DOHH2 (cell line): ENCODE data around the gene CACNG7.

Experiments
- H3F3A ChIP-seq: fragments of 200-600 bp; sonication (generic), shearing (Covaris generic); 2 replicates; pipeline ENCODE4 v1.6.0; 2016; ENCODE audit warnings: antibody characterized with exemption, mild to moderate bottlenecking; ENCODE audit not compliant: control insufficient read depth, insufficient read depth
- H3K27ac ChIP-seq: fragments of 200-600 bp; sonication (generic); 2 replicates; pipeline ENCODE4 v1.5.1; 2014; ENCODE audit warnings: low read depth, mild to moderate bottlenecking, low read length, moderate library complexity
- H3K27me3 ChIP-seq: fragments of 200-600 bp; sonication (generic); 2 replicates; pipeline ENCODE4 v1.6.1; 2014; ENCODE audit warnings: mild to moderate bottlenecking, low read length, mixed read lengths; ENCODE audit not compliant: control insufficient read depth
- H3K36me3 ChIP-seq: fragments of 200-600 bp; sonication (generic); 2 replicates; pipeline ENCODE4 v1.6.1; 2014; ENCODE audit warnings: mild to moderate bottlenecking, low read length, moderate library complexity, mixed read lengths; ENCODE audit not compliant: control insufficient read depth
- H3K4me1 ChIP-seq: fragments of 200-600 bp; sonication (generic); 2 replicates; pipeline ENCODE4 v1.6.1; 2014; ENCODE audit warnings: mild to moderate bottlenecking, low read length, mixed read lengths; ENCODE audit not compliant: control insufficient read depth
- H3K4me2 ChIP-seq: fragments of 200-600 bp; sonication (generic); 2 replicates; pipeline ENCODE4 v1.6.0; 2014; ENCODE audit warnings: mild to moderate bottlenecking, low read length, moderate library complexity
- H3K4me3 ChIP-seq: fragments of 200-600 bp; sonication (generic); 2 replicates; pipeline ENCODE4 v1.5.1; 2014; ENCODE audit warnings: mild to moderate bottlenecking, low read length, mixed read lengths
- H3K79me2 ChIP-seq: fragments of 200-600 bp; sonication (generic); 2 replicates; pipeline ENCODE4 v1.6.1; 2014; ENCODE audit warnings: mild to moderate bottlenecking, low read length, mixed read lengths; ENCODE audit not compliant: control insufficient read depth
- H3K9me2 ChIP-seq: fragments of 200-600 bp; sonication (generic); replicated peaks from 2 replicates; pipeline ENCODE4 v1.6.1; 2014; ENCODE audit warnings: mild to moderate bottlenecking, low read length, mixed read lengths; ENCODE audit not compliant: control insufficient read depth
- H3K9me3 ChIP-seq: fragments of 200-600 bp; sonication (generic); 2 replicates; pipeline ENCODE4 v1.6.1; 2014; ENCODE audit warnings: antibody characterized with exemption, low read length, mixed read lengths; ENCODE audit not compliant: control insufficient read depth, insufficient read depth
- H4K20me1 ChIP-seq: fragments of 200-600 bp; sonication (generic); 2 replicates; pipeline ENCODE4 v1.6.0; 2014; ENCODE audit warnings: low read depth, mild to moderate bottlenecking, antibody characterized with exemption, low read length, moderate library complexity; ENCODE audit not compliant: control insufficient read depth, insufficient read depth
- EZH2phosphoT487 ChIP-seq: fragments of 200-600 bp; sonication (generic); IDR thresholded peaks from 2 replicates; pipeline ENCODE4 v1.6.1; 2017; ENCODE audit warnings: borderline replicate concordance, mild to moderate bottlenecking, antibody characterized with exemption, low read length, moderate library complexity, mixed read lengths
- TF ChIP-seq, protein P1 (sequence below): fragments of 200-600 bp; sonication (generic); IDR thresholded peaks from one replicate; pipeline ENCODE4 v1.5.1; 2014; ENCODE audit warnings: antibody characterized with exemption, mild to moderate bottlenecking, low read depth, low read length; ENCODE audit not compliant: poor library complexity, severe bottlenecking

Gene CACNG7

DNA sequence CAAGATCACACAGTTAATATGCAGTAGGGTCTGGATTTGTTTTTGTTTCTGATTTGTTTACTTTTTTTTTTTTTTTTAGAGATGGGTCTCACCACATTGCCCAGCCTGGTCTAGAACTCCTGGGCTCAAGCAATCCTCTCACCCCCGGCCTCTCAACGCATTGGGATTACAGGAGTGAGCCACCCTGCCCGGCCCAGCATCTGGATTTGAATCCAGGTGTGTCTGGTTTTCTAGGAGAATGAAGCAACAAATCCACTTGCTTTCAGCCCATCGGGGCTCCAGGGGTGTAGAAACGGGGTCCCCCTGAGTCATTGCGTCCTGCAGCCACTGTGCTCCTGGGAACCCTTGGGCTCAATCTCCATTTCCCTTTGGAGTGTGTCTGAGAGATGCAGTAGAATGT, 60.3 kb downstream of the CACNG7 start:
- no peaks in the 10 kb centered on the region for H3K9me3 ChIP-seq
- no peaks in the 10 kb centered on the region for H3F3A ChIP-seq
- H3K4me3 ChIP-seq: no peak overlapping the region
- H3K79me2 ChIP-seq: no peaks in the 10 kb centered on the region
- H3K36me3 ChIP-seq: no peaks in the 10 kb centered on the region
- no peaks in the 10 kb centered on the region for H3K4me1 ChIP-seq
- no peak overlapping the region for H3K27ac ChIP-seq
- H3K9me2 ChIP-seq: no peaks in the 10 kb centered on the region
- H3K4me2 ChIP-seq: no peak overlapping the region
- no peak for TF ChIP-seq EZH2phosphoT487
- TF ChIP-seq, protein P1, sequence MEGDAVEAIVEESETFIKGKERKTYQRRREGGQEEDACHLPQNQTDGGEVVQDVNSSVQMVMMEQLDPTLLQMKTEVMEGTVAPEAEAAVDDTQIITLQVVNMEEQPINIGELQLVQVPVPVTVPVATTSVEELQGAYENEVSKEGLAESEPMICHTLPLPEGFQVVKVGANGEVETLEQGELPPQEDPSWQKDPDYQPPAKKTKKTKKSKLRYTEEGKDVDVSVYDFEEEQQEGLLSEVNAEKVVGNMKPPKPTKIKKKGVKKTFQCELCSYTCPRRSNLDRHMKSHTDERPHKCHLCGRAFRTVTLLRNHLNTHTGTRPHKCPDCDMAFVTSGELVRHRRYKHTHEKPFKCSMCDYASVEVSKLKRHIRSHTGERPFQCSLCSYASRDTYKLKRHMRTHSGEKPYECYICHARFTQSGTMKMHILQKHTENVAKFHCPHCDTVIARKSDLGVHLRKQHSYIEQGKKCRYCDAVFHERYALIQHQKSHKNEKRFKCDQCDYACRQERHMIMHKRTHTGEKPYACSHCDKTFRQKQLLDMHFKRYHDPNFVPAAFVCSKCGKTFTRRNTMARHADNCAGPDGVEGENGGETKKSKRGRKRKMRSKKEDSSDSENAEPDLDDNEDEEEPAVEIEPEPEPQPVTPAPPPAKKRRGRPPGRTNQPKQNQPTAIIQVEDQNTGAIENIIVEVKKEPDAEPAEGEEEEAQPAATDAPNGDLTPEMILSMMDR: no peak
- no peaks in the 10 kb centered on the region for H3K27me3 ChIP-seq
- no peaks in the 10 kb centered on the region for H4K20me1 ChIP-seq

DNA sequence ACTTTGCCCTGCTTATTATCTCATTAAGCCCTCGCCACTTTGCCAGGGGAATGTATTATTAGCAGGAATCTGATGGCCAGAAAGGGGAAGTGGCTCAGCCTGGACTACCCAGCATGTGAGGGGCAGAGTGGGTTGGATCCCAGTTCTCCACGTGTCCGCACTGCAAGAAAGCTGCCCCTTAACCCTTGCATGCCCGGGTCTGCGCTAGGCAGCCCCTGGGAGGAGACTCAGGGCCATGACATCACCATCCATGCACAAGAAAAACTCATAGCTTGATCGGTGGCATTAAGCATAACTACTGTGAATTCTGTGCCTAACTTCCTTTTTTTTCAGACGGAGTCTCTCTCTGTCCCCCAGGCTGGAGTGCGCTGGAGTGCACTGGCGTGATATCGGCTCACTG, 62.6 kb downstream of the CACNG7 start:
- Histone ChIP-seq H4K20me1 (no peaks in the 10 kb centered on the region), H3K4me2 (no peak overlapping the region), H3K4me1 (no peaks in the 10 kb centered on the region), H3K36me3 (no peaks in the 10 kb centered on the region), H3K9me3 (no peaks in the 10 kb centered on the region), H3K27me3 (no peaks in the 10 kb centered on the region), H3K4me3 (no peak overlapping the region), H3K79me2 (no peaks in the 10 kb centered on the region), H3K27ac (no peak overlapping the region), H3K9me2 (no peaks in the 10 kb centered on the region), H3F3A (no peaks in the 10 kb centered on the region)
- TF ChIP-seq, protein P1: no peak
- no peak for TF ChIP-seq EZH2phosphoT487

DNA sequence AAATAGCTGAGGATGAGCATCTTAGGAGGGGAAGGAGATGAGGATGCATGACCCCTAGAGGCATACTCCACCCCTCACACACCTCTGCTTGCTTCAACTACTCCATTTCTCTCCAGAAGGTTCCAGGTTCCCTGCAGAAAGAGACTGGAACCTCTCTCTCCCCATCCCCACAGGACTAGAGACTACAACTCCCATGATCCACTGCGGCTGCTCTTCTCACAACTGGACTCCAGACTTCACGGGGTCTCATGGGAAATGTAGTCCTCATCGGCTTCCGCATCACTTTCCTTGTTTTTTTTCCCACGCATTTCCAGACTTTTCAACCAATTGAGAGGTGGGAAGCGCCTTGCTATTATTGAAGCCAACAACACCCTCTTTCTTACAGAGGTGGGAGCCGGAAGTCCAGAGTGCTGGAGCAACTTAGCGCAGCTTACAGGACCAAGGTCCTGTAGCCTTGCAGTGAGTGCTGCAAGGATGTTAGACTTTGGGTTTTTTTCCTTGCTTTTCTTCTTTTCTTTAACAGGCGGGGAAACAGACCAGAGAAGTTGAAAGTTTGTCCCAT, 68.4 kb downstream of the CACNG7 start:
- H3K27me3 ChIP-seq: no peaks in the 10 kb centered on the region
- H3K4me3 ChIP-seq: peak overlapping the region; percentile 48
- H3K27ac ChIP-seq: no peak overlapping the region

More for the DNA sequence above, 68.4 kb downstream of the CACNG7 start:
- Histone ChIP-seq H3K36me3 (no peaks in the 10 kb centered on the region), H3K9me3 (peaks cover 4% of the 10 kb centered on the region; the same call in 1 of the 2 replicates), H3K4me2 (peak overlapping the region; percentile 57), H3K9me2 (no peaks in the 10 kb centered on the region), H3K4me1 (peaks cover 4% of the 10 kb centered on the region), H3K79me2 (no peaks in the 10 kb centered on the region), H4K20me1 (no peaks in the 10 kb centered on the region), H3F3A (no peaks in the 10 kb centered on the region)
- no peak for TF ChIP-seq EZH2phosphoT487
- TF ChIP-seq, protein P1: no peak
